HG02840 (cell line): ENCODE results near the gene LRRK1.

ENCODE experiments used
- ATAC-seq: cut with Tn5 transposase; IDR thresholded peaks from one replicate; pipeline ENCODE4 v1.9.1; 2021; ENCODE audit warnings: mild to moderate bottlenecking, moderate library complexity, moderate number of reproducible peaks; ENCODE audit not compliant: unreplicated experiment, low FRiP score

The LRRK1 gene

GRCh38 chr15:101018450-101018849 is 99.3 kb downstream of the LRRK1 start:
- no peak for ATAC-seq

GRCh38 chr15:101019366-101019896 is 100.3 kb downstream of the LRRK1 start:
- no peak for ATAC-seq

- no peak for ATAC-seq
These were observed 101.3 kb downstream of the LRRK1 start for GRCh38 chr15:101020451-101020850.

- ATAC-seq, result no peak
These were observed 101.8 kb downstream of the LRRK1 start for GRCh38 chr15:101020945-101021344.

- ATAC-seq, result no peak
These were observed 103.1 kb downstream of the LRRK1 start for GRCh38 chr15:101022306-101022705.

GRCh38 chr15:101022876-101023275 is 103.7 kb downstream of the LRRK1 start:
- ATAC-seq, result no peak

GRCh38 chr15:101023501-101024072 is 104.4 kb downstream of the LRRK1 start:
- ATAC-seq, result no peak

- no peak for ATAC-seq
These were observed 105.0 kb downstream of the LRRK1 start for GRCh38 chr15:101024073-101024695.

- ATAC-seq, result no peak
These were observed 105.7 kb downstream of the LRRK1 start for GRCh38 chr15:101024706-101025500.

- no peak for ATAC-seq
These were observed 106.3 kb downstream of the LRRK1 start for GRCh38 chr15:101025501-101025885.

GRCh38 chr15:101025896-101026631 is 106.9 kb downstream of the LRRK1 start:
- no peak for ATAC-seq

- no peak for ATAC-seq
These were observed 107.6 kb downstream of the LRRK1 start for GRCh38 chr15:101026656-101027272.

GRCh38 chr15:101027273-101027901 is 108.2 kb downstream of the LRRK1 start:
- no peak for ATAC-seq

- ATAC-seq, result no peak
These were observed 108.8 kb downstream of the LRRK1 start for GRCh38 chr15:101027920-101028319.

GRCh38 chr15:101028321-101028720 is 109.2 kb downstream of the LRRK1 start:
- no peak for ATAC-seq

- no peak for ATAC-seq
These were observed 109.7 kb downstream of the LRRK1 start for GRCh38 chr15:101028772-101029438.

- no peak for ATAC-seq
These were observed 111.0 kb downstream of the LRRK1 start for GRCh38 chr15:101029971-101030661.

GRCh38 chr15:101031213-101031612 is 112.1 kb downstream of the LRRK1 start:
- no peak for ATAC-seq

- no peak for ATAC-seq
These were observed 114.6 kb downstream of the LRRK1 start for GRCh38 chr15:101033801-101034200.
